Mesenchymal stem cell (in vitro differentiated cells and primary cell): ENCODE measurements around the gene GRIP1.

Experiments used
- DNase-seq: peaks from one replicate; pipeline ENCODE4 v3.0.0-alpha.2; 2013
- H2AFZ ChIP-seq: one replicate; pipeline ENCODE4 v1.6.1; 2013; ENCODE audit warnings: low read depth, mild to moderate bottlenecking, control low read depth, inconsistent platforms, low read length, moderate library complexity
- H2AK5ac ChIP-seq: 2 replicates; pipeline ENCODE4 v1.6.1; 2013; ENCODE audit warnings: low read length, moderate library complexity, mild to moderate bottlenecking, inconsistent platforms; ENCODE audit not compliant: severe bottlenecking
- H2BK120ac ChIP-seq: one replicate; pipeline ENCODE4 v1.6.1; 2013; ENCODE audit warnings: low read depth, mild to moderate bottlenecking, inconsistent platforms, low read length, moderate library complexity
- H2BK12ac ChIP-seq, 2 experiments: one replicate each; pipeline ENCODE4 v1.6.1; 2013; ENCODE audit warnings: inconsistent platforms in 2 of 2, low read length in 2 of 2, mild to moderate bottlenecking in 2 of 2, moderate library complexity in 2 of 2, control low read depth in 1 of 2
- H2BK15ac ChIP-seq: one replicate; pipeline ENCODE4 v1.6.1; 2013; ENCODE audit warnings: mild to moderate bottlenecking, low read depth, inconsistent platforms; ENCODE audit not compliant: poor library complexity, severe bottlenecking
- H2BK5ac ChIP-seq: 2 replicates; pipeline ENCODE4 v1.6.1; 2013; ENCODE audit warnings: low read depth, mild to moderate bottlenecking, low read length, control low read depth, inconsistent platforms; ENCODE audit not compliant: poor library complexity, severe bottlenecking
- H3K14ac ChIP-seq, 2 experiments: one replicate each; pipeline ENCODE4 v1.6.1; 2013; ENCODE audit warnings: inconsistent platforms in 2 of 2, low read length in 2 of 2, control low read depth in 1 of 2, mild to moderate bottlenecking in 1 of 2, moderate library complexity in 1 of 2
- H3K18ac ChIP-seq, 2 experiments: one replicate each; pipeline ENCODE4 v1.6.1; 2013; ENCODE audit warnings: inconsistent platforms in 2 of 2, low read length in 2 of 2, control low read depth in 1 of 2, low read depth in 1 of 2, mild to moderate bottlenecking in 1 of 2
- H3K23ac ChIP-seq, 2 experiments: one replicate each; pipeline ENCODE4 v1.6.1; 2013; ENCODE audit warnings: inconsistent platforms in 2 of 2, low read length in 2 of 2, mild to moderate bottlenecking in 2 of 2, moderate library complexity in 2 of 2, control low read depth in 1 of 2
- H3K27ac ChIP-seq: 2 replicates; pipeline ENCODE4 v1.5.1; 2013; ENCODE audit warnings: mild to moderate bottlenecking, moderate library complexity, low read length, control low read depth, inconsistent platforms; ENCODE audit not compliant: poor library complexity, severe bottlenecking
- H3K27me3 ChIP-seq, 2 experiments: 2 replicates each; pipeline versions ENCODE4 v1.6.1 to v1.7.0; 2013; ENCODE audit warnings: low read length in 2 of 2, mild to moderate bottlenecking in 2 of 2, moderate library complexity in 2 of 2, control low read depth in 1 of 2, inconsistent platforms in 1 of 2; ENCODE audit not compliant: control insufficient read depth in 1 of 2, insufficient read depth in 1 of 2
- H3K36me3 ChIP-seq, 2 experiments: 2 replicates each; pipeline versions ENCODE4 v1.6.1 to v1.7.0; 2013; ENCODE audit warnings: low read length in 2 of 2, control low read depth in 1 of 2, inconsistent platforms in 1 of 2, low read depth in 1 of 2, mild to moderate bottlenecking in 1 of 2; ENCODE audit not compliant: insufficient read depth in 2 of 2, control insufficient read depth in 1 of 2
- H3K4ac ChIP-seq, 2 experiments: one replicate each; pipeline ENCODE4 v1.6.1; 2013; ENCODE audit warnings: inconsistent platforms in 2 of 2, low read length in 2 of 2, mild to moderate bottlenecking in 2 of 2, moderate library complexity in 2 of 2, control low read depth in 1 of 2, low read depth in 1 of 2
- H3K4me1 ChIP-seq: 2 replicates; pipeline ENCODE4 v1.6.1; 2013; ENCODE audit warnings: low read depth, low read length, control low read depth; ENCODE audit not compliant: control insufficient read depth, insufficient read depth
- H3K4me2 ChIP-seq: 2 replicates; pipeline ENCODE4 v1.6.1; 2013; ENCODE audit warnings: low read length, mild to moderate bottlenecking, inconsistent platforms; ENCODE audit not compliant: poor library complexity, severe bottlenecking
- H3K4me3 ChIP-seq, 2 experiments: 2 replicates each; pipeline versions ENCODE4 v1.5.1 to v1.7.0; 2013; ENCODE audit warnings: low read length in 2 of 2, mild to moderate bottlenecking in 2 of 2, control low read depth in 1 of 2, low read depth in 1 of 2; ENCODE audit not compliant: insufficient read depth in 1 of 2
- H3K79me1 ChIP-seq: replicated peaks from 2 replicates; pipeline ENCODE4 v1.6.1; 2013; ENCODE audit warnings: mild to moderate bottlenecking, control low read depth, low read length, inconsistent platforms; ENCODE audit not compliant: poor library complexity, severe bottlenecking
- H3K9ac ChIP-seq: 2 replicates; pipeline ENCODE4 v1.7.0; 2013; ENCODE audit warnings: mild to moderate bottlenecking, low read length, moderate library complexity
- H3K9me3 ChIP-seq: 2 replicates; pipeline ENCODE4 v1.7.0; 2013; ENCODE audit warnings: mild to moderate bottlenecking, low read length; ENCODE audit not compliant: control insufficient read depth
- H4K8ac ChIP-seq: one replicate; pipeline ENCODE4 v1.6.1; 2013; ENCODE audit warnings: inconsistent platforms, mild to moderate bottlenecking, low read length, moderate library complexity
- H4K91ac ChIP-seq: one replicate; pipeline ENCODE4 v1.6.1; 2013; ENCODE audit warnings: mild to moderate bottlenecking, low read length, inconsistent platforms
- WGBS: methylation state at CpG from one replicate; pipeline ENCODE4 v1.1.7; 2013; ENCODE audit warnings: mixed read lengths; 5-methylcytosine and 5-hydroxymethylcytosine counted together

Gene GRIP1

GRCh38 chr12:66345212-66345611, 333.7 kb downstream of the GRIP1 start:
- H3K4ac ChIP-seq = no peak overlapping the region
- no peak overlapping the region for H3K18ac ChIP-seq
- no peak for DNase-seq
- no peak overlapping the region for H2BK120ac ChIP-seq
- no peak overlapping the region for H2BK5ac ChIP-seq
- H3K4me1 ChIP-seq = no peaks in the 10 kb centered on the region
- H4K8ac ChIP-seq = no peak overlapping the region
- H3K4me2 ChIP-seq = no peak overlapping the region
- no peak overlapping the region for H2BK15ac ChIP-seq
- no peak overlapping the region for H2BK12ac ChIP-seq
- H2AK5ac ChIP-seq = no peak overlapping the region
- peaks cover 25% of the 10 kb centered on the region for H3K9me3 ChIP-seq
- H3K27me3 ChIP-seq = no peaks in the 10 kb centered on the region
- no peak overlapping the region for H3K14ac ChIP-seq
- no peak overlapping the region for H3K27ac ChIP-seq
- peaks cover 8 to 11% of the 10 kb centered on the region in 2 experiments for H3K36me3 ChIP-seq
- H2AFZ ChIP-seq = no peak overlapping the region
- H3K79me1 ChIP-seq = no peaks in the 10 kb centered on the region
- H3K23ac ChIP-seq = no peak overlapping the region
- no peak overlapping the region for H3K4me3 ChIP-seq
- H4K91ac ChIP-seq = no peak overlapping the region
- 43% methylated on average over 1 of the region's 3 CpGs for WGBS
- H3K9ac ChIP-seq = no peak overlapping the region

- H4K91ac ChIP-seq = no peak overlapping the region
- no peak overlapping the region for H3K23ac ChIP-seq
- H3K79me1 ChIP-seq = no peaks in the 10 kb centered on the region
- H2AK5ac ChIP-seq = no peak overlapping the region
- H2BK5ac ChIP-seq = no peak overlapping the region
- H3K36me3 ChIP-seq = peaks cover 11% of the 10 kb centered on the region in 2 experiments
- no peak overlapping the region for H2BK120ac ChIP-seq
- H3K18ac ChIP-seq = no peak overlapping the region
- no peak overlapping the region for H2BK12ac ChIP-seq
- WGBS = 84% methylated on average over 4 of the region's 4 CpGs
- no peak overlapping the region for H3K27ac ChIP-seq
- no peaks in the 10 kb centered on the region for H3K4me1 ChIP-seq
- no peak overlapping the region for H3K4ac ChIP-seq
- no peak for DNase-seq
- no peak overlapping the region for H2BK15ac ChIP-seq
- H3K27me3 ChIP-seq = no peaks in the 10 kb centered on the region
- no peak overlapping the region for H2AFZ ChIP-seq
- H3K9ac ChIP-seq = no peak overlapping the region
- H4K8ac ChIP-seq = no peak overlapping the region
- no peak overlapping the region for H3K4me3 ChIP-seq
- H3K14ac ChIP-seq = no peak overlapping the region
- no peak overlapping the region for H3K4me2 ChIP-seq
- peaks cover 31% of the 10 kb centered on the region for H3K9me3 ChIP-seq
Observed at GRCh38 chr12:66341126-66341525, 337.8 kb downstream of the GRIP1 start.

GRCh38 chr12:66340131-66340530, 338.7 kb downstream of the GRIP1 start:
- Histone ChIP-seq H3K4me3 (no peak overlapping the region), H3K36me3 (peaks cover 11% of the 10 kb centered on the region in 2 experiments), H3K23ac (no peak overlapping the region), H3K79me1 (no peaks in the 10 kb centered on the region), H3K4me1 (no peaks in the 10 kb centered on the region), H3K18ac (no peak overlapping the region), H3K27me3 (no peaks in the 10 kb centered on the region), H2AK5ac (no peak overlapping the region), H3K9me3 (peaks cover 28% of the 10 kb centered on the region), H3K14ac (no peak overlapping the region), H3K4ac (no peak overlapping the region), H2BK12ac (no peak overlapping the region), H3K9ac (no peak overlapping the region), H2BK15ac (no peak overlapping the region), H2AFZ (no peak overlapping the region), H2BK120ac (no peak overlapping the region), H3K27ac (no peak overlapping the region), H3K4me2 (no peak overlapping the region), H4K91ac (no peak overlapping the region), H2BK5ac (no peak overlapping the region), H4K8ac (no peak overlapping the region)
- DNase-seq = no peak
- 85% methylated on average over 1 of the region's 2 CpGs for WGBS

- no peaks in the 10 kb centered on the region for H3K27me3 ChIP-seq
- no peaks in the 10 kb centered on the region for H3K79me1 ChIP-seq
- H3K9me3 ChIP-seq = peaks cover 18% of the 10 kb centered on the region
- H2BK15ac ChIP-seq = no peak overlapping the region
- no peak overlapping the region for H3K14ac ChIP-seq
- no peak overlapping the region for H3K4ac ChIP-seq
- H2BK120ac ChIP-seq = no peak overlapping the region
- no peaks in the 10 kb centered on the region for H3K4me1 ChIP-seq
- no peak for DNase-seq
- no peak overlapping the region for H4K8ac ChIP-seq
- WGBS = 75% methylated on average over 1 of the region's 2 CpGs
- no peak overlapping the region for H3K23ac ChIP-seq
- H3K9ac ChIP-seq = no peak overlapping the region
- H4K91ac ChIP-seq = no peak overlapping the region
- H2BK12ac ChIP-seq = no peak overlapping the region
- no peak overlapping the region for H3K18ac ChIP-seq
- H3K4me3 ChIP-seq = no peak overlapping the region
- H3K4me2 ChIP-seq = no peak overlapping the region
- no peak overlapping the region for H3K27ac ChIP-seq
- no peak overlapping the region for H2AFZ ChIP-seq
- peaks cover 6 to 8% of the 10 kb centered on the region in 2 experiments for H3K36me3 ChIP-seq
- no peak overlapping the region for H2BK5ac ChIP-seq
- H2AK5ac ChIP-seq = no peak overlapping the region
Observed at GRCh38 chr12:66337381-66338010, 341.4 kb downstream of the GRIP1 start.
